IPS-NIHi7 (cell line): ENCODE measurements around the gene AHRR.
A peak's percentile ranks its signal among the peaks of the same experiment; 100 is the strongest.
"Not testable (repeated sequence)": the region's sequence is repeated elsewhere in the genome, so short reads cannot be mapped to it uniquely, and the experiment has no call there.

Source experiments
- DNase-seq: peaks from one replicate; pipeline ENCODE4 v3.0.0; 2012; ENCODE audit warnings: mixed read lengths; ENCODE audit errors: extremely low spot score

The AHRR gene

DNA sequence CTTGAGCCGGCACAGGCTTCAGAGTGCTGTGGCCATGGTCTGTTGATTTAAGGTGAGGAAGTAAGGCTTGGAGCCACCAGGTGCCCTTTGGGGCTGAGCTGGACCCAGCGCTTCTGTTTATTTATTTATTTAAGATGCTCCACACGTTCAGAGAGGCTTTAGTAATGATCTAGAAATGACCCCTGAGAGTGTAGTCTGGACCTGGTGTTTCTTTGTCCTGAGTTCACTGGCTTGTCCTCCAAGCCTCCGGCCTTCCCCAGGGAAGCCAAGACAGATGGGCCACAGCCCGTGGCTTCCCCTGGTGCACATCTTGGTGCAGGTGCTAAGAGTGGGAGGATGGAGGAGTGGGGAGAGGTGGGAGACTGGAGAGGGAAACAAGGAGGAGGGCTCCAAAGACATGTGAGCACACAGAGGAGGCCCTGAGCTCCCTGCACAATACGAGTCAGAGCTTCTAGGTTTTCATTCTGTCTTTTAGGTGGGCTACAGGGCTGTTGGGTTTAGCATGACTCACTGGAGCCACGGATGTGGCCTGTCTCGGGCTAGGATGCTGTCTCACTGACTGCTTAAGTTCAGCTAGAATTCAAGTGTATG lies 56.9 kb downstream of the AHRR start:
- DNase-seq = no peak

DNA sequence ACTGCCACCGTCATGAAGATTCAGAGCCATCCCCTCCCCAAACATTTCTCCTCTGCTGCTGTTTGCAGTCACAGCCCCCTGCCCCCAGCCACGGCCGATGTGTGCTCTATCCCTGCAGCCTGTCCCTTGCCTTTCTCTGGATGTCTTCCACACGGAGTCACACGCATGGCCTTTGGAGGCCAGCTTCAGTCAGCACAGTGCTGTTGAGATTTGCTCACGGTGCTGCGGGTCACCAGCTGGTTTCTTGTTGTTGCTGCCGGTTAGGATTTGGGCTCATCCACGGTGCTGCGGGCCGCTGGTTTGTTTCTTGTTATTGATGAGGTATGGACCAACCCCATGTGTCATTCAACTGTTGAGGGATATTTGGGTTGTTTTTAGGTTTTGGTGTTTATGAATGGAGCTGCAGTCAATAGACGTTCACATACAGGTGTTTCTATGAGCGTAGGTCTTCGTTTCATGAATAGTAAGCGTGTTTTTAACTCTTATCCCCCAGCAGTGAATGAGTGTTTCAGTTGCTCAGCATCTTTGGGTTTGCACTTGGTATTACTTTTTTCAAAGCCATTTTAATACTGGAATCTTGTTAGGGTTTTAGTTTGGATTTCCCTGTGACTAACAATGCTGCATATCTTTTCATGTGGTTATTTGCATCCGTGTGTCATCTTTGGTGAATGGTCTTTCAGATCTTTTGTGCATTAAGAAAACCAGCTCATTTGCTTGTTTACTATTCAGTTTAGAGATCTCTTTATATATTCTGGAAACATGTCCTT lies 57.6 kb downstream of the AHRR start:
- no peak for DNase-seq

DNA sequence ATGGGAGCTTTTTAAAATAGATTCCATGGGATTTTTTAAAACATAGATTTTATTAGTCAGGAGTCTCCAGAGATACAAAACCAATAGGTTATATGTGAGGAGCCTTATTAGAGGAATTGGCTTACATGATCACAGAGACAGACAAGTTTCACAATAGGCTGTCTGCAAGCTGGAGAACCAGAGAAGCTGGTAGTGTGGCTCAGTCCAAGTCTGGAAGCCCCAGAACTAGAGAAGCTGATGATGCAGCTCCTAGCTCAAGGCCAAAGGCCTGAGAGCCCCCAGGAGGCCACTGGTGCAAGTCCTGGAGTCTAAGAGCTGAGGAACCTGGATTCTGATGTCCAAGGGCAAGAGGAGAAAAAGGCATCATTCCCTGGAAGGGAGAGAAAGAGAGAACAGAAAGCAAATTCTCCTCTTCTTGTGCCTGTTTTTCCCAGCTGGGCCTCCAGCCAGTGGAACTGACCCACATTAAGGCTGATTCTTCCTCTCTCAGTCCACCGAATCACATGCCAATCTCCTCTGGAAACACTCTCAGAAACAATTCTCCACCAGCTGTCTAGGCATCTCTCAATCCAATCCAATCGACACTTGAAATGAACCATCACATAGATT lies 59.3 kb downstream of the AHRR start:
- DNase-seq = no peak

DNA sequence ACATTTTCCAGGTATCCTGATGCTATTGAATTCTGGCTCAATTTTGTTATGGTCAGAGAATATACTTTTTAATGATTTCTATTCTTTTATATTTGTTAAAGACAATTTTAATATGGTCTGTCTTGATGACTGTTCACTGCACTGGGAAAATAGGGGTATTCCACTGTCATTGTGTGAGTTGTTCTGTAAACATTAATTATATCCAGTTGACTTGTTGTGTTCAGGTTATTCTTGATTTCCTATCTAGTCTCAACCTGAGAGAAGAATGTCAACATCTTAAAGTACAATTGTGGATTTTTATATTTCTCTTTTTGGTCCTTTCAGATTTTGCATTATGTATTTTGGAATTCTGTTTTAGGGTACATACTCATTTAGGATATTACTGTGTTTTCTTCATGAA lies 61.6 kb downstream of the AHRR start:
- DNase-seq = no peak

DNA sequence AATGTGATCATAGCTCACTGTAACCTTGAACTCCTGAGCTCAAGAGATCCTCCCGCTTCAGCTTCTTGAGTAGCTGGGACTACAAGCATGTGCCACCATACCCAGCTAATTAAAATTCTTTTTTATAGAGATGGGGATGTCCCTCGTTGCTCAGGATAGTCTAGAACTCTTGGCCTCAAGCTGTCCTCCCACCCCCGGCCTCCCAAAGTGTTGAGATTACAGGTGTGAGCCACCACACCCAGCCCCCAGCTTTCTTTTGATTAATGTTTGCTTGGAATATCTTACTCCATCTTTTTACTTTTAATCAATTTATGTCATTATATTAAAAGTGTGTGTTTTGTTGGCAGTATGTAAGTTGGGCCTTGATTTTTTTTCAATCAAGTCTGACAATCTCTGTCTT lies 62.1 kb downstream of the AHRR start:
- DNase-seq = no peak

DNA sequence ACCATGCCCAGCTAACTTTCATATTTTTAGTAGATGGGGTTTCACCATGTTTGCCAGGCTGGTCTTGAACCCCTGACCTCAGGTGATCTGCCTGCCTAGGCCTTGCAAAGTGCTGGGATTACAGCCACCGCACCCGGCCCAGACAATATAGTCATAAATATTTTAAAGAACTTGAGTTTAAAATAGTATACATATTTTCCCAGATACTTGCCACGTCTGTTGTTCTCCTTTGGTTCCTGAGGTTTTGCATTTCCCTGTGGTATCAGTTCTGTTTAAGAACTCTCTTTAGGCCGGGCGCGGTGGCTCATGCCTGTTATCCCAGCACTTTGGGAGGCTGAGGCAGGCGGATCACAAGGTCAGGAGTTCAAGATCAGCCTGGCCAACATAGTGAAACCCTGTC lies 63.1 kb downstream of the AHRR start:
- not testable (repeated sequence) for DNase-seq

DNA sequence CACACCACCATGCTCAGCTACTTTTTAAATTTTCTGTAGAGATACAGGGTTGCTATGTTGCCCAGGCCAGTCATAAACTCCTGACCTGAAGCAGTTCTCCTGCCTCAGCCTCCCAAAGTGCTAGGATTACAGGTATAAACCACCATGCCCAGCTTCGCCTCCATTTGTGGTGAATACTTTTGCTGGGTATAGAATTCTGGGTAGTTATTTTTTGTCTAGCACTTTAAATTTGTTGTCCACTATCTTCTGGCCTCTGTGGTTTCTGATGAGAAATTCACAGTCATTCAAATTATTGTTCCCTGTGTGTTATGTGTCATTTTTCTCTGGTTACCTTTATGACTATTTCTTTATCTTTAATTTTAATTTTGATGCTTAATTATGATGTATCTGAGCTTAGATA lies 63.8 kb downstream of the AHRR start:
- DNase-seq = no peak

DNA sequence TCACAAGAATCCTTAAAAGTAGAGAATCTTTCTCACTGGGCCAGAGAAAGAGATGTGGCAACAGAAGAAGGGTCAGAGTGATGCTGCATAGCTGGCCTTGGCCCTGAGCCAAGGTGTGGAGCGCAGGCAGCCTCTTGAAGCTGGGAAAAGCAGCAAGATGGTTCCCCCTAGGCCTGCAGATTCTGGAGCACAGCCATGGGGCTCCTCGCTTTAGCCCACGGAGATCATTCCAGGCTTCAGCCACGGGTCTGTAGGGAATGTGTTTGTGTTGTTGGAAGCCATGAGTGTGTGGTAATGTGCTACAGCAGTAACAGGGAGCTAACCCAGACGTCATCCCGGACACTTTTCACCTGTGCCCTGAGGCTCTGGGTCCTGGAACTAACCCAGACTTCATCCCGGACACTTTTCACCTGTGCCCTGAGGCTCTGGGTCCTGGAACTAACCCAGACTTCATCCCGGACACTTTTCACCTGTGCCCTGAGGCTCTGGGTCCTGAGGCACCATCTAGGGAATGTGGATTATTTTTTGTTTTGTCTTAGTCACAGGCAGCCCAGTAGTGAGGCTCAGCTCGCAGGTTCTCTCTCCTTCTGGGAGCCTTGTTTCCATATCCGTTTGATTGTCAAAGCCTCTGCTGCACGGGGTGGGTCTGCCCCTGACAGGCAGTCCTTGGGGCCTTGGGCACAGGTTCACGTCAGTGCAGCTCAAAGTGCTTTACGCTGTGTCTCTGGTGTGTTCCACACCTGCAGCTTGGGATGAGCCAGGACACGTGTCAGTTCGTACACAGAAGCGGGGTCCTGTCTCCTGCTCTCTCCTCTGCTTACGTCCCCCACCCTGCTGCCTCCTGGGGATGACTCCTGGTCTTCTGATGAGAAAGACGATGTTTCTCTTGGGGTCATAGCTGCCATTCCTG lies 65.2 kb downstream of the AHRR start:
- peak; percentile 8 for DNase-seq

DNA sequence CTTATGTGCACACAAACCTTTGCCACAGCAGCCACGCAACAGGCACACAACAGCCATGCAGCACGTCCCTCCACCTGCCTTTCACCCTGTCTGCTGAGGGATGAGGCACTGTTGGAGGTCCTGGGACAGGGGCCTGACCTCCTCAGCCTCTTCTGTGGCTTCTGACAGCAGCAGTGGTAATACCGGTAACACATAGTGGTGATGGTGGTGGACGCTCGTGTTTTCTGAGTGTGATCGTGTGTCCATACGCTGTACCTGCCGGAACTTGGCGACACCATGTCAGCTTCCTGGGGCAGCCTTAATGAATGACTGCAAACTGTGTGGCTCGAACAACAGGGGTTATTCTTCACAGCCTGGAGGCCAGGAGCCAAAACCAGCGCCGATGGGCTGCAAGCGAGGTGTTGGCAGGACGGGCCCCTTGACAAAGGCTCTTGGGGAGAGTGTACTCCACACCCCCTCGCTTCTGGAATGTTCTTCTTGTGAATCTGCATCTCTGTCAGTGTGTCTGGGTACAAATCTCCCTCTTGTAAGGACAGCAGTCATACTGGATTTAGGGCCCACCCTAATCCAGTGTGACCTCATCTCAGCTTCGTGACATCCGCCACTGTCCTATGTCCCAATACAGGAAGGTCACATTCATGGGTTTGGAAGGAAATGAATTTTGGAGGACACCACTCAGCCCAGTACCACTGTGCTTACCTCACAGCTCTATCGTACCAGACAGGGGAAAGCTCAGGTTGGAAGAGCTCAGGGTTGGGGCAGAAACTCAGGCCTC lies 66.2 kb downstream of the AHRR start:
- DNase-seq = peak; percentile 8

DNA sequence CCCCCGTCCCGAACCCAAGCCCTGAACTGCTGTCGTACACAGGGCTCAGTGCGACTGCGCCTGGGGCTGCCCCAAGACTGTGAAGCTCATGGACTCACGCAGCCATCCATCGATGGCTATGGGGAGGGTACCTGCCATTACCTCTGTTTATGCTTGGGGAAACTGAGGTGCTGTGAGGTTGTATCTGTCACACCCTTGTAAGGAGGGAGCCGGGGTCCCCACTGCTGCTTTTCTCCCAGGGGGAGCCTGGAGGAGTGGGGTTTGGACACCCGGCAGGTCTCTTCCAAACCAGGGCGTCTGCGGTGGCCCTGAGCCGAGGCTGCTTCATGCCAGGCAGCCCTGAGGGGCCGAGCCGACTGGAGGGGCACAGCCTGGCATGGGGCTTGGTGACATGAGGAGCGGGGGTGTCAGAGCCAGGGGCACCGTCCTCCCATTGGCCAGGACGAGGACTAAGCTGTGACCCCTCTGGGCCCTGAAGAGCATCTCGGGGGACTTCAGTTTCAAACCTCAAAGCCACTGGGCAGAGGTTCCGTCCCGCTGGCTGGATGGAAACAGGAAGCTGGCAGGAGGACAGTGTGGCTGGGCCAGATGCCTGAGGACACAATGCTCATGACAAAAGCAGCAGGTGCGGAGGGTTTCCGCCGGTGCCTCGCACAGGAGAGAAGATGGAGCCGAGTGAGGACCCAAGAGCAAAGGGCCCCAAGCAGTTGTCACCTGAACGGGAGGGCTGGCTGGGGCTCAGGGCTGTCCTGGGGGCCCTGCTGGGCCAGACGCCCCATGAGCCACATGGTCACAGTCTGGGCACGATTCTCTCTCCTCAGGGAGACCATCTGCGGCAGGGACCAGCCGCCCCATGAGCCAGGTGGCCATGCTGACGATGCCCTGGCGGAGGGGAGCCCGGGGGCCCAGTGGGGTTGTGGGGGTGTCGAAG lies 67.0 kb downstream of the AHRR start:
- peak; percentile 12 for DNase-seq

DNA sequence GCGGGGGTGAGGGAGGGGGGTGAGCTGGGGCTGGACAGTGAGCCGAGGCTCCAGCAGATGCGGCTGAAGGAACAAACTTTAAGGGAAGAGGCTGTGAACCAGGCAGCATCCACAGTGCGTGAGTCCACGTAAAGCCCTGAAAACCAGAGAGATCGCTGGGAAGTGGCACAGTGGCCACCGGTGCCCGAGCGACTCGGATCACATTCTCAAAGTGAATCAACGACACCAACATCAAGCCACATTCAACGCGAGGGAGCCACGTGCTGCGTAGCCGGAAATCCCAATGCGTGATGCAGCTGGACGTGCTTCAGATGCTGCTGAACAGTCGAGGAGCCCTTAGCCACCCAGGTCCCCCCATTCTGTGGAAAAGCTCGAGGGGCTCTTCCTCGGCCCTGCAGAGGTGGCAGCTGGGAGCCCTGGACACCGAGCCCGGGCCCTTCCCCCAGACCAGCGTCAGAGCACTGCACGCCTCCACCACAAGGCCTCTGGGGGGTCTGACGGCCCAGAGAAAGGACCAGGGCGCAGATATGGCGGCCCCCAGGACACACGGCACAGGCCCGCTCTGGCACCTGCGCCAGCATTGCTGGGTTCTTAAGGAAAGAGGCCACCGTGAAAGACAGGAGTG lies 67.8 kb downstream of the AHRR start:
- no peak for DNase-seq

DNA sequence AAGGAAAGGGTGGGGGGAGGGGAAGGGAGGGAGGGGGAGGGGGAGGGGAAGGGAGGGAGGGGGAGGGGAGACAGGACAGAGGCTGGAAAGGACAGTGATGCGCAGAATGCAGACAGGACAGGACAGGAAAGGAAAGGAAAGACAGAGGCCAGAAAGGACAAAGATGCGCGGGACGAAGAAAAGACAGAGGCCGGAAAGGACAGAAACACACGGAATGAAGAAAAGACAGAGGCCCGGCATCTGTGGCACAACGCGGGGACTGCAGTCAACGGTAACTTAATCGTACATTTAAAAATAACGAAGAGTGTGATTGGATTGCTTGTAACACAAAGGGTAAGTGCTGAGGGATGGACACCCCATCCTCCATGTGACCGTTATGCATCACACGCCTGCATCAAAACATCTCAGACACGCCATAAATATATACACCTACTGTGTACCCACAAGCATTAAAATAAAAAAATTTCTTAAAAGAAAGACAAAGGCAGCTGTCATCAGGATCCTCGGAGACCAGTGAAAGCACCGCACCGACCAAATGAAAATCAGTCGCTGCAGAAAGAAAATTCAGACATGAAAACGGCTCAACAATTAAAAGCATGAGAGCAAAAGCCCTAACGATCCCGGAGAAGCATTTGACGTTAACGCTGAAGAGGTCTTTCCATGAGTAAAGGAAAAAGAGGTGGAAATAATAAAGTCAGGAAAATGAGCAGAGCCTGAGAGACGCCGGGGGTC lies 68.5 kb downstream of the AHRR start:
- DNase-seq = peak; percentile 9

DNA sequence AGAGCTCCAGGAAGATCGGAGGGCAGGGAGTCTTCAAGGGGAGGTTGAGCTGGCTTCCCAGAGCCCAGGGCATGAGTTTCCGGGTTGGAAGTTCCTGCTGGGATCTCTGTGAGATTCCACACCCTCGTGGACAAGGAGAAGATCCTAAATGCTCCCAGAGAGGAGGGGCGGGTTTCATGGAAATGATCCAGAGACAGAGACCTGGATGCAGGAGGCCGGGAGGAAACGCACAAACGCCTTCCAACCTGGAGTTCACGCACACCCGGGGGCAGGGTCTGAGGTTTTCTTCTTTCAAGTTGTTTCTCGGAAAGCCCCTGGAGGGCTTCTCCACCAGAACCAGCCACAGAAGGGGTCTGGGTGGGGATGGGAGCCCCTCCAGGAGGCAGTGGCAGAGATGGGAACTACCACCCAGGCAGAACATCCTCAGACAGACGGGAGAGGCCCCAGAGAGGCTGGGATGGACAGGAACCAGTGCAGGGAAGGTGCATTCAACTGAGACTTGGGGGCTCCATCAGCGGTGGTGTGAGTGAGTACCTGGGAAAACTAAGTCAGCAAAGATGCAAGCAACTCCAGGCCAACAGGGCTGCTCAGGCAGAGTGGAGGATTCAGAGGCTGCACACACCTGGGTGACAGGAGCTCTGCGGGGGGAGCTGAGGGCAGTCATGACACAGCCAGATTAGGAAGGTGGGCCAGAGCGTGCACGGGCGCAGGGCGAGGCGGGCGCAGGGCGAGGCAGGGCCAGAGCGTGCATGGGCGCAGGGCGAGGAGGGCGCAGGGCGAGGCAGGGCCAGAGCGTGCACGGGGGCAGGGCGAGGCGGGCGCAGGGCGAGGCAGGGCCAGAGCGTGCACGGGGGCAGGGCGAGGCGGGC lies 69.3 kb downstream of the AHRR start:
- peak; percentile 20 for DNase-seq

DNA sequence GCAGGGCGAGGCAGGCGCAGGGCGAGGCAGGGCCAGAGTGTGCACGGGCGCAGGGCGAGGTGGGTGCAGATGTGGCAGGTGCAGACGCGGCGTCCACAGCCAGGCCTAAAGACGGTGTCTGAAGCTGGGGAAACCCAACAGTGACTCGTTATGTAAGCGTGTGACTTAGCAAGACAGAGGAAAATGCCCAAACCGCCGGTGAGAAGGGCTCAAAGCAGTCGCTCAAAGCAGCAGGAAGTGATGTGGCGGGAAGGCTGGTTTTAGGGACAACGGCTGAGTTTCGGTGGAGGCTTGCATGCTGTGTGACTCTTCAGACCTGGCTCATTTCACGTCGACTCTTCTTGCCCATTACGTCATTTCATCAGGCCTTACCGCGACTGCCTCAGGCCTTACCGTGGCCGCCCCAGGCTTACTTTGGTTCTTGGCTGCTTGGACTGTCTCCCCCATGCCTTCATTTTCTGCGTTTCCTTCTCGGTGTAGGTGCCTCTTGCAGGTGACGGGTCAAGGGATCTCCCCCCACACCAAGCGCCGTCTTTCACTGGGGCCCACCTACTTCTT lies 71.0 kb downstream of the AHRR start:
- DNase-seq = peak; percentile 26

DNA sequence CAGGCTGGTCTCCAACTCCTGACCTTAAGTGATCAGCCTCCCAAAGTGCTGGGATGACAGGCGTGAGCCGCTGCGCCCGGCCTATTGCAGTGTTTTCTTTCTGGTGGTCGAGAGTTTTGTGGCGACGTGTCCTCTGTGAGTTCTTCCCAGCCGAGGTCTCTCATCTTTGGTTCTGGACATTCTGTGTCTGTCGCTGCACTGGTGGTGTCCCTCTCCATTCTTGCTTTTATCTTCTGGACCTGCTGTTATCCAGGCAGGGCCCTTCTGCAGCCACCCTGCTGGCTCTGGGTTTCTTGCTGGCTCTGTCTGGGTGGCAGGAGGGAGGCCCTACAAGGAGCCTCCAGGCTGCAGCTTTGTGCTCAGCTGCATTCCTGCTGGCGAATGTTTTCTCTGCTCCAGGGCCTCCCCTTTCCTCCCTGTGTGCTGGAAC lies 72.3 kb downstream of the AHRR start:
- DNase-seq = peak; percentile 37

DNA sequence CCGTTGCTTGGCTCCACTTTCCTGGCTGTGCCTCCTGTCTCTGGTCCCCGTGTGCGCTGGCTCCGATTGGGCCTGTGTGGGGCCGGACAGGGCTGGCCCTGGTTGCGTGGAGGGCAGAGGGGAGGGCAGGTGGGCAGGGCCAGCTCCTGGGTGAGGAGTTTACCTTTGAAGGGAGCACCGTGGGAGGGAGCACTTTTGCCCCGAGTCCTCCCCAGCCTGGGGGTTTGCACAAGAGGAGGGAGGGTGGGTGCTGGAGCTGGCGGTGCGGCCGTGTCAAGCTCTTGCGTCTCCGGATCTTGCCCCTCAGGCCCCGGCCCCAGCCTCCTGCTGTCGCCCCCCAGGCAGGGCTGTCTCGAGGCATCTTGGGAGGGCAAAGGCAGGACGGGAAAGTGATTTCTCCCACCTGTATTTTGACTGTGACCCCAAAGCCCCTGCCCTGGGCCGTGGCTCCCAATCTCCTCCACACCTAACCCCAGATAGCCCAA lies 73.2 kb downstream of the AHRR start:
- peak; percentile 10 for DNase-seq

DNA sequence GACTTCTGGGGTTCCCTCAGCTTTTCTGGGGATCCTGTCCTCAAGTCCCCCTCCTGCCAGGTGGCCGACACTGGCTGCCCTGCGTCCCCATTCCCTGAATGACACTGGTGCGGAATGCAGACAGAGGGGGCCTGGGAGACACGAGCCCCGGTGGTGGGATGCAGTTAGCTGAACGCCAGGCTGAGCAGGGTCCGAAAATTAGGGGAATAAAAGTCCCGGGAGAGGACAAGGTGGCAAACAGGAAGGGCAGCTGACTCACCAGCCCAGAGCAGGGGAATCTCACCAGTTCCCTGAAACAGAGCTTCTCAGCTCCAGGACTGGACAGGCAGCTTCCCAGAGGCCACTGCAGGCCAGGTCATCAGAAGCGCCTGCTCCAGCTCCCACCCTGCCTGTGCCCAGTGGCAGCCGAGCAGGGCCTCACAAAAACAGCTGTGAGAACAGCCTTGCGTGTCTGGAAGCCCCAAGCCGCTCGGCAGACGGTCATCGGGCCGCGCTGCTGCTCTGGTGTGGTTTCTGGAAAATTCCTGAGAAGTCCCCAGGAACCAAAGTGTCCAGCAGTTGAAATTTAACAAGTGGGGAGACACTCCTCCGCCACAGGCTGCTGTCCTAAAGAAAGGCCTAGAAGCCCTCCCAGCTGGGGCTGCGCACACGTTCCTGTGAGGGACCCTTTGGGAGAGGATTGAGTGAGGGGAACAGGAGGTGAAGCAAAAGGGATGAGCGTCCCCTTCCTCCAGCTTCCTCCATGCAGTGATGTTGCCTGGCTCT lies 73.8 kb downstream of the AHRR start:
- DNase-seq = peak; percentile 22
